ENCODE measurements around the gene PHF21B. TPM values are rescaled to one million over a fixed set of nuclear protein-coding genes. Genes with fewer than 3 reads are reported as not detected.

PHF21B gene
- total RNA-seq, 1 experiment from 2014 or later: 4.5 TPM

DNA sequence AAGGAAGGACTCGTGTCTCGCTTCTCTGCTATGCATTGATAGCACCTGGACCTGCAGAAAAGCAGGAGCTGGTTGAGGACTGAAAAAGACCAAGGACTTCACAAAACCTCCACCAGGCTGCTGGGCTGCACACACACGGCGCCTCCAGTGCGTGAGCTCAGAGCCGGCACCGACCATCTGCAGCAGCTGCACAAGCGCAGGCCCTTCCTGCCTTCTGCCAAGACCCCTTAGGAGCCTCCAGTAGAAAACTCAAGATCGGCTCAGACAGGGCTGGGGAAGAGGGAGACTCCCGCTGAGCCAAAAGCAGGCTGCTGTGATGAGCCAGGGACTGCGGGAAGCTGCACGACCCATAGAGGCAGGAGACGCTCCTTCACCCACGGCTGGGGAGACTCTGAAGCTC lies 70.9 kb downstream of the PHF21B start:
- intact Hi-C loops (cut with micrococcal nuclease; ENCODE audit: unreplicated experiment) (no loop called here), in situ Hi-C loops (cut with HindIII; ENCODE audit: low pct_unique_long_range_greater_than_20kb, low sequenced_read_pairs) (no loop called here)
- H3K9me3 ChIP-seq (ENCODE audit: control insufficient read depth, insufficient read depth, low read depth, low read length): no peaks in the 10 kb centered on the region
- no peaks in the 10 kb centered on the region for H3K4me1 ChIP-seq (ENCODE audit: control insufficient read depth, insufficient read depth, low read length)
- TF ChIP-seq, protein P1, sequence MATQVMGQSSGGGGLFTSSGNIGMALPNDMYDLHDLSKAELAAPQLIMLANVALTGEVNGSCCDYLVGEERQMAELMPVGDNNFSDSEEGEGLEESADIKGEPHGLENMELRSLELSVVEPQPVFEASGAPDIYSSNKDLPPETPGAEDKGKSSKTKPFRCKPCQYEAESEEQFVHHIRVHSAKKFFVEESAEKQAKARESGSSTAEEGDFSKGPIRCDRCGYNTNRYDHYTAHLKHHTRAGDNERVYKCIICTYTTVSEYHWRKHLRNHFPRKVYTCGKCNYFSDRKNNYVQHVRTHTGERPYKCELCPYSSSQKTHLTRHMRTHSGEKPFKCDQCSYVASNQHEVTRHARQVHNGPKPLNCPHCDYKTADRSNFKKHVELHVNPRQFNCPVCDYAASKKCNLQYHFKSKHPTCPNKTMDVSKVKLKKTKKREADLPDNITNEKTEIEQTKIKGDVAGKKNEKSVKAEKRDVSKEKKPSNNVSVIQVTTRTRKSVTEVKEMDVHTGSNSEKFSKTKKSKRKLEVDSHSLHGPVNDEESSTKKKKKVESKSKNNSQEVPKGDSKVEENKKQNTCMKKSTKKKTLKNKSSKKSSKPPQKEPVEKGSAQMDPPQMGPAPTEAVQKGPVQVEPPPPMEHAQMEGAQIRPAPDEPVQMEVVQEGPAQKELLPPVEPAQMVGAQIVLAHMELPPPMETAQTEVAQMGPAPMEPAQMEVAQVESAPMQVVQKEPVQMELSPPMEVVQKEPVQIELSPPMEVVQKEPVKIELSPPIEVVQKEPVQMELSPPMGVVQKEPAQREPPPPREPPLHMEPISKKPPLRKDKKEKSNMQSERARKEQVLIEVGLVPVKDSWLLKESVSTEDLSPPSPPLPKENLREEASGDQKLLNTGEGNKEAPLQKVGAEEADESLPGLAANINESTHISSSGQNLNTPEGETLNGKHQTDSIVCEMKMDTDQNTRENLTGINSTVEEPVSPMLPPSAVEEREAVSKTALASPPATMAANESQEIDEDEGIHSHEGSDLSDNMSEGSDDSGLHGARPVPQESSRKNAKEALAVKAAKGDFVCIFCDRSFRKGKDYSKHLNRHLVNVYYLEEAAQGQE (IDR thresholded peaks at IDR 0.05; ENCODE audit: insufficient read depth in 1 of 2, low read depth in 2 of 2, low read length in 1 of 2): no peak
- TF ChIP-seq, protein P2, sequence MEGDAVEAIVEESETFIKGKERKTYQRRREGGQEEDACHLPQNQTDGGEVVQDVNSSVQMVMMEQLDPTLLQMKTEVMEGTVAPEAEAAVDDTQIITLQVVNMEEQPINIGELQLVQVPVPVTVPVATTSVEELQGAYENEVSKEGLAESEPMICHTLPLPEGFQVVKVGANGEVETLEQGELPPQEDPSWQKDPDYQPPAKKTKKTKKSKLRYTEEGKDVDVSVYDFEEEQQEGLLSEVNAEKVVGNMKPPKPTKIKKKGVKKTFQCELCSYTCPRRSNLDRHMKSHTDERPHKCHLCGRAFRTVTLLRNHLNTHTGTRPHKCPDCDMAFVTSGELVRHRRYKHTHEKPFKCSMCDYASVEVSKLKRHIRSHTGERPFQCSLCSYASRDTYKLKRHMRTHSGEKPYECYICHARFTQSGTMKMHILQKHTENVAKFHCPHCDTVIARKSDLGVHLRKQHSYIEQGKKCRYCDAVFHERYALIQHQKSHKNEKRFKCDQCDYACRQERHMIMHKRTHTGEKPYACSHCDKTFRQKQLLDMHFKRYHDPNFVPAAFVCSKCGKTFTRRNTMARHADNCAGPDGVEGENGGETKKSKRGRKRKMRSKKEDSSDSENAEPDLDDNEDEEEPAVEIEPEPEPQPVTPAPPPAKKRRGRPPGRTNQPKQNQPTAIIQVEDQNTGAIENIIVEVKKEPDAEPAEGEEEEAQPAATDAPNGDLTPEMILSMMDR (IDR thresholded peaks at IDR 0.05): no peak
- TF ChIP-seq POLR2AphosphoS5 (IDR thresholded peaks at IDR 0.05; ENCODE audit: low read depth, low read length): no peak
- no peak for TF ChIP-seq SIN3A (IDR thresholded peaks at IDR 0.05; ENCODE audit: borderline replicate concordance, insufficient read depth, low read depth, low read length)
- TF ChIP-seq TCF7L2 (IDR thresholded peaks at IDR 0.05; ENCODE audit: low read depth, low read length): no peak
- DNase-seq (ENCODE audit: low read depth, low spot score) (no peak), ATAC-seq (no peak)
- BruUV-seq (replicated peaks): no TSS peak
- H3K36me3 ChIP-seq (ENCODE audit: control insufficient read depth, insufficient read depth, low read length): no peaks in the 10 kb centered on the region
- no peak overlapping the region for H3K4me3 ChIP-seq (ENCODE audit: low read depth in 2 of 2, low read length in 2 of 2)
- no peak overlapping the region for H3K27ac ChIP-seq (ENCODE audit: low read length)
- H3K27me3 ChIP-seq (ENCODE audit: control insufficient read depth, insufficient read depth, low read length): no peaks in the 10 kb centered on the region
- POLR2A ChIA-PET: no interaction called here
- CTCF ChIA-PET: no interaction called here

DNA sequence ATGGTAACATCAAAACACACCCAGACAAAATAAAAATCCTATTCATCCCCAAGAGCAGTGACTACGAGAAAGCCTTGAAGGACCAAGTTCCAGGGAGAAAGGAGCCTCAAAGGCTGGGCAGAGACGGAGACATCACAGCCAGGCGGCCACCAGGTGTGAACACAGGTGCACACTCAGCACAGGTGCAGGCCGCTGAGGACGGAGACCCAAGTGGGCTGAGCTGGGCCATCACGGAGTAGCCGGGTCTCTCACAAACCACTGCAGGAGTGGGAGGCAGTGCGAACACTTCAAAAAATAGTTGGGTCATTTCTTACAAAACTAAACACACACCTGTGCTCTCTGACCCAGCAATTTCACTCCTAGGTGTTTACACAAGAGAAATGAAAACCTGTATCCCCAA lies 72.6 kb downstream of the PHF21B start:
- DNase-seq (ENCODE audit: low read depth, low spot score) (no peak), ATAC-seq (no peak)
- in situ Hi-C loops (cut with HindIII; ENCODE audit: low pct_unique_long_range_greater_than_20kb, low sequenced_read_pairs): no loop called here
- no TSS peak for BruUV-seq (replicated peaks)
- H3K4me3 ChIP-seq (ENCODE audit: low read depth in 2 of 2, low read length in 2 of 2): no peak overlapping the region
- POLR2A ChIA-PET: no interaction called here
- CTCF ChIA-PET: interaction anchor here (0.6 kb wide), 1 partner anchor 21 kb away, joined by 6 read pairs; no protein-coding TSS in a partner anchor
- H3K27ac ChIP-seq (ENCODE audit: low read length): no peak overlapping the region
- H3K36me3 ChIP-seq (ENCODE audit: control insufficient read depth, insufficient read depth, low read length): no peaks in the 10 kb centered on the region
- no peaks in the 10 kb centered on the region for H3K27me3 ChIP-seq (ENCODE audit: control insufficient read depth, insufficient read depth, low read length)
- no peak for TF ChIP-seq SIN3A (IDR thresholded peaks at IDR 0.05; ENCODE audit: borderline replicate concordance, insufficient read depth, low read depth, low read length)
- TF ChIP-seq, protein P1 (IDR thresholded peaks at IDR 0.05; ENCODE audit: insufficient read depth in 1 of 2, low read depth in 2 of 2, low read length in 1 of 2): no peak
- TF ChIP-seq, protein P2 (IDR thresholded peaks at IDR 0.05): no peak
- no peak for TF ChIP-seq POLR2AphosphoS5 (IDR thresholded peaks at IDR 0.05; ENCODE audit: low read depth, low read length)
- no peak for TF ChIP-seq TCF7L2 (IDR thresholded peaks at IDR 0.05; ENCODE audit: low read depth, low read length)
- intact Hi-C loops (cut with micrococcal nuclease; ENCODE audit: unreplicated experiment): no loop called here
- H3K9me3 ChIP-seq (ENCODE audit: control insufficient read depth, insufficient read depth, low read depth, low read length): no peaks in the 10 kb centered on the region
- no peaks in the 10 kb centered on the region for H3K4me1 ChIP-seq (ENCODE audit: control insufficient read depth, insufficient read depth, low read length)
